HFF-Myc (cell line): ENCODE results near the gene SUSD4.

ENCODE experiments used
- DNase-seq: peaks from one replicate; pipeline ENCODE4 v3.0.0-alpha.2; 2011; ENCODE audit warnings: low read depth; ENCODE audit errors: extremely low read depth
- H3K4me3 ChIP-seq: replicated peaks from 2 replicates; pipeline ENCODE4 v1.5.1; 2011; ENCODE audit warnings: low read depth, mild to moderate bottlenecking, control low read depth, low read length
- CTCF ChIP-seq: IDR thresholded peaks from 2 replicates; pipeline ENCODE4 v1.5.1; 2012; ENCODE audit warnings: mild to moderate bottlenecking, low read depth, low read length, control low read depth; ENCODE audit errors: missing control alignments

SUSD4 gene

GRCh38 chr1:223203034-223203408 lies 161.0 kb downstream of the SUSD4 start:
- no peak overlapping the region for H3K4me3 ChIP-seq
- DNase-seq: no peak
- TF ChIP-seq CTCF: no peak

- no peak for TF ChIP-seq CTCF
- no peak for DNase-seq
- no peak overlapping the region for H3K4me3 ChIP-seq
Measured at GRCh38 chr1:223202376-223203033, 161.5 kb downstream of the SUSD4 start.

- TF ChIP-seq CTCF: no peak
- H3K4me3 ChIP-seq: no peak overlapping the region
- DNase-seq: no peak
Measured at GRCh38 chr1:223201967-223202366, 162.0 kb downstream of the SUSD4 start.

- DNase-seq: no peak
- no peak for TF ChIP-seq CTCF
- H3K4me3 ChIP-seq: no peak overlapping the region
Measured at GRCh38 chr1:223200903-223201302, 163.1 kb downstream of the SUSD4 start.

DNA sequence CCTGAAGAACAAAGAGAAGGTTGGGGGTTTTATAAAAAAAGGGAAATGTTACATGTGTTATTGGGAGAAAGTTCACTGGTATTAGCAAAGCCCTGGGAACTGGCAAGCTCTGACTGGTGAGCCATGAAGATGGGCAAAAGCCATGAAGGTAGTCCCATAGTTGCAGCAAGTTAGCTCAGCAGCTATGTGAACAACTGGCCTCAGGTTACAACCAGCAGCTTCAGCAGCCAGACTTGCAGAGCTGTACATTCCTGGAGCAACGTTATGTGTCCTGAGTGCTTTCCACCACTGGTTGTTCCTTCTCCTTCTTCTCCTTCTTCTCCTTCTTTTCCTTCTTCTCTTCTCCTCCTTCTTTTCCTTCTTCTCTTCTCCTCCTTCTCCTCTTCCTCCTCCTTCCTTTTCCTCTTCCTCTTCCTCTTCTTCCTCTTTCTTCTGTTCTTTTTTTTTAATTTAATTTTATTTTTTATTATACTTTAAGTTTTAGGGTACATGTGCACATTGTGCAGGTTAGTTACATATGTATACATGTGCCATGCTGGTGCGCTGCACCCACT lies 164.8 kb downstream of the SUSD4 start:
- no peak for DNase-seq
- TF ChIP-seq CTCF: no peak
- H3K4me3 ChIP-seq: no peak overlapping the region

DNA sequence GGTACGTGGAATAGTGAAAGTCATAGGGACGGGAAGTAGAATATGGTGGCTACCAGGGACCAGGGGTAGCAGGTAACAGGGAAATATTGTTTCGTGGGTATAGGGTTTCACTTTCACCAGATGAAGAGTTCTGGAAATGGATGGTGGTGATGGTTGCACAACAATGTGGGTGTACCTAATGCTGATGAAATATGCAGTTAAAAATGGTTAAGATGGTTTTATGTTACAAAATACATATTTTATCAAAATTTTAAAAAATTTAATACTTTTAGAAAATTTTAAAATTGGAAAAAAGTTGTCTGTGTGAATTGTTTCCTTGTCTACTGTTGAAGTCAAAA lies 165.4 kb downstream of the SUSD4 start:
- no peak for TF ChIP-seq CTCF
- no peak for DNase-seq
- H3K4me3 ChIP-seq: no peak overlapping the region
